Neural crest cell (in vitro differentiated cells): ENCODE measurements around the gene TMC5. TPM values are rescaled to one million over a fixed set of nuclear protein-coding genes. Genes with fewer than 3 reads are reported as not detected.

Experiments used
- DNase-seq: peaks from one replicate; pipeline ENCODE4 v3.0.0; 2021; ENCODE audit warnings: low read depth, mixed read lengths, low spot score
- H3K27ac Mint-ChIP-seq: one replicate; pipeline ENCODE4 v1.8.0; 2021; ENCODE audit warnings: mild to moderate bottlenecking, mixed read lengths; ENCODE audit not compliant: unreplicated experiment
- H3K27me3 Mint-ChIP-seq: 2 replicates; pipeline ENCODE4 v1.8.0; 2021; ENCODE audit warnings: low read depth, mild to moderate bottlenecking, mixed read lengths
- H3K36me3 Mint-ChIP-seq: 2 replicates; pipeline ENCODE4 v1.8.0; 2021; ENCODE audit warnings: low read depth, mild to moderate bottlenecking, mixed read lengths
- H3K4me1 Mint-ChIP-seq: 2 replicates; pipeline ENCODE4 v1.8.0; 2021; ENCODE audit warnings: mixed read lengths
- H3K4me3 Mint-ChIP-seq: one replicate; pipeline ENCODE4 v1.8.0; 2021; ENCODE audit warnings: mild to moderate bottlenecking, mixed read lengths
- H3K9me3 Mint-ChIP-seq: 2 replicates; pipeline ENCODE4 v1.8.0; 2021; ENCODE audit warnings: mixed read lengths
- CTCF ChIP-seq: fragments of 200-600 bp; sonication (generic); conservative IDR thresholded peaks from 2 replicates; pipeline ENCODE4 v1.5.0; 2021; ENCODE audit warnings: antibody characterized with exemption, mild to moderate bottlenecking
- total RNA-seq: library from RNA; stranded (reverse); gene quantifications from 2 replicates; pipeline ENCODE4 v1.2.1, GENCODE V29; 2021

The TMC5 gene
- total RNA-seq, 1 donor from 2014 or later, result not detected

GRCh38 chr16:19458722-19459379, 41.2 kb downstream of the TMC5 start:
- Mint-ChIP-seq H3K27ac (no peak overlapping the region), H3K27me3 (peaks cover 4% of the 10 kb centered on the region)

GRCh38 chr16:19460397-19460796, 42.7 kb downstream of the TMC5 start:
- DNase-seq, result no peak
- peaks cover 3% of the 10 kb centered on the region for H3K9me3 Mint-ChIP-seq

More at GRCh38 chr16:19458722-19459379, 41.2 kb downstream of the TMC5 start:
- DNase-seq, result no peak
- no peak overlapping the region for H3K4me3 Mint-ChIP-seq
- no peaks in the 10 kb centered on the region for H3K4me1 Mint-ChIP-seq
- no peaks in the 10 kb centered on the region for H3K36me3 Mint-ChIP-seq
- peaks cover 3% of the 10 kb centered on the region for H3K9me3 Mint-ChIP-seq
- TF ChIP-seq CTCF, result no peak

GRCh38 chr16:19463468-19464315, 46.0 kb downstream of the TMC5 start:
- H3K9me3 Mint-ChIP-seq, result peaks cover 6% of the 10 kb centered on the region
- no peak overlapping the region for H3K27ac Mint-ChIP-seq

More at GRCh38 chr16:19460397-19460796, 42.7 kb downstream of the TMC5 start:
- no peak for TF ChIP-seq CTCF
- Mint-ChIP-seq H3K36me3 (no peaks in the 10 kb centered on the region), H3K27me3 (peaks cover 4% of the 10 kb centered on the region), H3K4me1 (no peaks in the 10 kb centered on the region), H3K27ac (no peak overlapping the region), H3K4me3 (no peak overlapping the region)

GRCh38 chr16:19468300-19468699, 50.6 kb downstream of the TMC5 start:
- TF ChIP-seq CTCF, result no peak
- Mint-ChIP-seq H3K4me3 (no peak overlapping the region), H3K36me3 (no peaks in the 10 kb centered on the region), H3K9me3 (peaks cover 4% of the 10 kb centered on the region), H3K27ac (no peak overlapping the region), H3K27me3 (no peaks in the 10 kb centered on the region), H3K4me1 (no peaks in the 10 kb centered on the region)
- DNase-seq, result no peak

More at GRCh38 chr16:19463468-19464315, 46.0 kb downstream of the TMC5 start:
- TF ChIP-seq CTCF, result no peak
- Mint-ChIP-seq H3K4me1 (no peaks in the 10 kb centered on the region), H3K36me3 (no peaks in the 10 kb centered on the region), H3K27me3 (peaks cover 2% of the 10 kb centered on the region), H3K4me3 (no peak overlapping the region)
- no peak for DNase-seq

- H3K9me3 Mint-ChIP-seq, result peaks cover 4% of the 10 kb centered on the region
- H3K4me3 Mint-ChIP-seq, result no peak overlapping the region
- no peak for DNase-seq
- no peaks in the 10 kb centered on the region for H3K27me3 Mint-ChIP-seq
- H3K4me1 Mint-ChIP-seq, result no peaks in the 10 kb centered on the region
- no peak for TF ChIP-seq CTCF
- H3K36me3 Mint-ChIP-seq, result no peaks in the 10 kb centered on the region
- no peak overlapping the region for H3K27ac Mint-ChIP-seq
These were observed 54.8 kb downstream of the TMC5 start for GRCh38 chr16:19472482-19472881.
